Stimulated activated CD8-positive, alpha-beta memory T cell treated with anti-CD3 and anti-CD28 coated beads, Interleukin-2, amount 100 ng/mL, for 1 hour (primary cell): ENCODE results near the gene C3AR1.
"Not testable (repeated sequence)": the region's sequence is repeated elsewhere in the genome, so short reads cannot be mapped to it uniquely, and the experiment has no call there.

ENCODE experiments used
- DNase-seq, 2 donors: peaks; one replicate each; pipeline ENCODE4 v3.0.0-alpha.2; 2020; ENCODE audit warnings: low read depth in 2 of 2

C3AR1 gene

GRCh38 chr12:8057839-8058238 lies 8.3 kb downstream of the C3AR1 start:
- no peak for DNase-seq

- DNase-seq, result no peak
These were observed 8.9 kb downstream of the C3AR1 start for GRCh38 chr12:8057306-8057705.

- no peak for DNase-seq
These were observed 11.3 kb downstream of the C3AR1 start for GRCh38 chr12:8054816-8055215.

GRCh38 chr12:8052679-8053078 lies 13.5 kb downstream of the C3AR1 start:
- DNase-seq, result no peak

GRCh38 chr12:8050600-8051250 lies 15.4 kb downstream of the C3AR1 start:
- DNase-seq, result no peak

- no peak for DNase-seq
These were observed 17.3 kb downstream of the C3AR1 start for GRCh38 chr12:8048906-8049305.

- DNase-seq, result no peak
These were observed 18.3 kb downstream of the C3AR1 start for GRCh38 chr12:8047842-8048241.

GRCh38 chr12:8045952-8046944 lies 19.9 kb downstream of the C3AR1 start:
- peak; percentile 72 to 73 for DNase-seq

GRCh38 chr12:8040791-8041190 lies 25.4 kb downstream of the C3AR1 start:
- DNase-seq, result no peak

- DNase-seq, result no peak
These were observed 27.5 kb downstream of the C3AR1 start for GRCh38 chr12:8038659-8039114.

- DNase-seq, result no peak
These were observed 28.2 kb downstream of the C3AR1 start for GRCh38 chr12:8037947-8038346.

- DNase-seq, result no peak
These were observed 29.0 kb downstream of the C3AR1 start for GRCh38 chr12:8037046-8037663.

- no peak for DNase-seq
These were observed 29.8 kb downstream of the C3AR1 start for GRCh38 chr12:8036346-8036745.

- DNase-seq, result no peak
These were observed 30.6 kb downstream of the C3AR1 start for GRCh38 chr12:8035440-8036010.

GRCh38 chr12:8034802-8035201 lies 31.4 kb downstream of the C3AR1 start:
- DNase-seq, result no peak

- no peak for DNase-seq
These were observed 32.8 kb downstream of the C3AR1 start for GRCh38 chr12:8033153-8034044.

- peak; percentile 68 to 69 for DNase-seq
These were observed 33.7 kb downstream of the C3AR1 start, which contains the start of gene FOXJ2 for GRCh38 chr12:8032242-8033152. TSS of gene FOXJ2 (plus strand) at chr12:8032716. CDS start at chr12:8039833, 7,117 bp downstream.

GRCh38 chr12:8031872-8032241 lies 34.3 kb downstream of the C3AR1 start:
- no peak for DNase-seq

- DNase-seq, result not testable (repeated sequence)
These were observed 35.1 kb downstream of the C3AR1 start for GRCh38 chr12:8031017-8031416.

GRCh38 chr12:8030189-8030588 lies 36.0 kb downstream of the C3AR1 start:
- no peak for DNase-seq
